GM19452 (cell line): ENCODE measurements around the gene TACC2.

Experiments used
- ATAC-seq: cut with Tn5 transposase; IDR thresholded peaks from one replicate; pipeline ENCODE4 v1.9.1; 2021; ENCODE audit not compliant: unreplicated experiment

The TACC2 gene

DNA sequence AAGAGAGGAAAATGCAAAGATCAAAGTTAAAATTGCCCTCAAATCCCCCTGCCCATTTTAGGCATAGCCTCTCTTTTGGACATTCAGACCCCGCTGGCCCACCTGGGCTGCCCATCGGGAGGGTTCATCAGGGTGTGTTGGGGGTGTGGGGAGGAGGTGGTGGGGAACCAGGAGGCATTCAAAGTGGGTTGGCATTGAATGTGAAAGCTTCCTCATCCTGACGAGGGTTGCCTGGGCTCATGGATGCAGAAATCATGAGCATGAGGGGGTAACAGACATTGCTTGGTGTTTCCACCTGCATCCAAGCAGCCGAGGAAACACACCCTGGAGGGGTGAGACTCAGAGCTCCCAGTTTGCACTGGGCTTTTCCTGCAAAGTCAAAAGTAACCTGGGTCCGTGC is 302.8 kb downstream of the TACC2 start:
- no peak for ATAC-seq

DNA sequence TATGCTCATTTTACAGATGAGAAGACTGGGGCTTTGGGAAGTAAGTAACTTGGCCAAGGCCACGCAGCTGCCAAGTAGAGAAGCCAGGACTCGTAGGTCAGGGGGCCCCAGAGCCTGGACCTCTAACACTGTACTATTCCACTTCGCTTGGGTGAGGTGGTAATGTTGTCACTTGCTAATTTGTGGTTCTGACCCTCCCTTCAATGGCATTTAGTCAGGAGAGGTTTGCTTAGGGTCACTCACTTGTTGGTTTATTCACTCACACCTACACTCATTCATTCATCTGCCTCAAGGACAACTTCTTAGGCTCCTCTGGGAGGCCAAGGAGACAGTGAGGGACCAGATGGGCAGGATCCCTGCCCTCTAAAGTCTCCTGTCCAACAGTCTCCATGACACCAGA is 303.4 kb downstream of the TACC2 start:
- ATAC-seq, result no peak

- ATAC-seq, result no peak
Measured at GRCh38 chr10:122293156-122293960, 304.4 kb downstream of the TACC2 start.

GRCh38 chr10:122293961-122294380 is 305.0 kb downstream of the TACC2 start:
- ATAC-seq, result no peak

DNA sequence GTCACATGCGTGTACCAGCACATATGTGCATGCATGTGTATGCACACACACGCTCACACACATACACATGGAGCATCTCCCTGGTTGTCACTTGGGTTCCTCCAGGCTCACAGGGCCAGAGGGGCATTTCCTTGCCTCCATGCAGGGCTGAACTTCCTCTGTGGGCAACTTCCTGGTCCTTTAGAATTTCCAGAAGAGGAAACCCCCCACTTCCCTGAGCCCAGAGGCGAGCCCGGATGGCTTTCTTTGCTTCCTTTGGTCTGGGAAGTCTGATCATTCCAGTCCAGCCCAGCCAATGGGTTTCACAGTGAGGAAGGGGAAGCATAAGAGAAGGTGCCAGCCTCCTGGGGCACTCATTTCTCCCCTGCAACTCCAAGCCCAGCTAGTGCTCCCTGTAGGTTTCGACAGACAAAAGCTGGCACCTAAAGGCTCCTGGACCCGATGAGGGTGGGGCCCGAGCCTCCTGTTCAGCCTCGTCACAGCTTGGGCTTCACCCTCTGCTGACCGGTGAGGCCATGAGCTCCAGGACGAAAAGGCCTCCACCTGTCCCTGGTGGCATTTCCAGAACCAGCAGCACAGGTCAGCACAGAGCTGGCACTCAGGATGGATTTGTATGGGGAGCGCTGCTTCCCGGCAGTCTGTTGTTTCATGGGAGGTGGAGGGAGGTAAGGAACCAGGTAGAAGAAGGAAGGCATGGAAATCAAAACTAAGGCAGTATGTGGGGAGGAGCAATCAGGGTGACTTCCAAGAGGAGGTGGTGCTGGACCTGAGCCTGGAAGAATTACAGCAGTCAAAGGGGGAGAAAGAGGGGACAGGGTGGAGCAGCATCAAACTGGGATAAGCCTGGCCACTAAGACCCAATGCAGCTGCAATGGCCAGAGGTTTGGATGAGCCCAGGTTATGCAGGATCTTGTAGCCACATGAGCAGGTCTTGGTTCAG is 305.8 kb downstream of the TACC2 start:
- ATAC-seq, result no peak

GRCh38 chr10:122295451-122295809 is 306.5 kb downstream of the TACC2 start:
- no peak for ATAC-seq

GRCh38 chr10:122296363-122297120 is 307.6 kb downstream of the TACC2 start:
- ATAC-seq, result no peak

GRCh38 chr10:122297583-122297982 is 308.6 kb downstream of the TACC2 start:
- ATAC-seq, result no peak

DNA sequence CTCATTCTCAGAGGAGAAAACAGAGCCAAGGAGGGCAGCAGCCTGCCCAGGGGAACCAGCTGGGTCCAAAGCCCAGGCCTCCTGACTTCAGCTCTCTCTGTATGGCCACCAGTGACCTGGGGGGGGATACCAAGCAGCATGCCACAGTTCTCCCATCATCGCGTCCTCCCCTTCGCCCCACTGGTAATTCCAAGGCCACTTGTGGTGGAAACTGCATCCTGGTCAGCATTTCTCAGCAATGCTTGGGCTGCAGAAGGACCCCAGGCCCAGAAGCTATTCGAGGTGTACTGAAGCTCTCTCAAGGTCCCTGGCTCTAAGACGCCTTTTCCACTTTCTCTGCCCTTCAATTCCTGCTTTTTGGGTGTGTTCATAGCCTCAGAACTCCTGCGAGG is 309.2 kb downstream of the TACC2 start:
- ATAC-seq, result no peak

DNA sequence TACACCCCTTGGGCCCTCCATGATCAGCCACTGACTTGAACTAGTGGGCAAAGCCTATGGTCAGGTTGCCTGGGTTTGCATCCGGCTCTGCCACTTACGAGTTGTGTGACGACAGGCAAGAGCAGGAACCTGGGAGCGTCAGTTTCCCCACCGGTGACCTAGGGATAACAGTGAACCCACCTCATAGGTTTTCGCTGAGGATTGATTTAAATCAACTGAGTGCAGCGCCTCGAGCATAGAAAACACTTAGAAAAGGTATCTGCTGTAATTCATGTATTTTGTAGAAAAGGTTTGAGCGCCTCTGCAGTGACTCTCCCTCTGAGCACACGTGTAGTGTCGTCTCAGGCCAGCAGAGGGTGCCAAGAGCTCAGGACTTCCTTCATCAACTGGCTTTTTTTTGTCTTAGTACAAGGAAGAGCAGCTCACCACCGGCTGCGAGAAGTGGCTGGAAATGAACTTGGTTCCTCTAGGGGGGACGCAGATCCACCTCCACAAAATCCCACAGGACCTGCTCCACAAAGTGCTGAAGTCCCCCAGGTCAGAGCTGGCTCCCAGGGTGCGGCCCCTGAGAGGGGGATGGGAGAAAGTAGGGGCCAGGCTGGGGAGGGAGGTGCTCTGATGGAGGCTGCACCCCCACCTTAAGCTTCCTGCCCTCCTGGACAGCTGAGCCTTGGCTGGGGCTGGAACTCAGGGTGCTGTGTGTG is 309.8 kb downstream of the TACC2 start:
- peak; percentile 72 for ATAC-seq

- no peak for ATAC-seq
Measured at GRCh38 chr10:122299423-122300075, 310.6 kb downstream of the TACC2 start.

DNA sequence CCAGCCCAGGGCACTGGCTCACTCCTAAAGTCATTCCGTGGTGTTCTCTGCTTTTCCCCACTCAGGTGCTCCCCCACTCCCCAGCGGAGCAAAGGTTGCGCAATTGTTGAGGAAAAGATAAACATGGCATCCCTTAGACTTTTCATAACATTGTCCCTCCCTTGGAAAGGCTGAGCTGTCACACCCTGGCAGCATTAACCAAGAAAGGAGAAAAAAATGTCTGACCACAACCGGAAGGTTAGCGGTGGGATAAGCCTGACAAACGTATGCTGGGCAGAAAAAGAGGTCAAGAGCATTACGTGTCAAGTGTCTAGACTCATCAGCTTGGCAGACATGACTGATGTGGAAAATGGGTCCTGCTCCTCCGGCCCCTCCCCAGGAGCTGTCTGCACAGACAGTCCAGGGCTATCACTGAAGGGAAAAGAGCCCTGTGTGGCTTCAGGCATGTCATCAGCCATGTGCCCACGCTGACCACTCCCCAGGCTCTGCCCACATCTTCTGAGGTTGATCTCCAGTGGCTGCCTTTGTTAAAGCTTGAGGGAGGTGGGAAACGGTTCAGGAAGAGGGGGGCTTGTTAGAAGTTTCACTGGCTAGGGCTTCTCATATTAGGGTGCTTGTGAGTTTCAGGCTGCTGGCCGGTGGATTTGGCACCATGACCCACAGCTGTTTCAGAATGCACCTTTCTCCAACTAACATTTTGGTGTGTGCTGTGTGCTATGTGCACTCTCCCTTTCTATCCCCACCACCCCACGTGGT is 312.3 kb downstream of the TACC2 start:
- ATAC-seq, result no peak

DNA sequence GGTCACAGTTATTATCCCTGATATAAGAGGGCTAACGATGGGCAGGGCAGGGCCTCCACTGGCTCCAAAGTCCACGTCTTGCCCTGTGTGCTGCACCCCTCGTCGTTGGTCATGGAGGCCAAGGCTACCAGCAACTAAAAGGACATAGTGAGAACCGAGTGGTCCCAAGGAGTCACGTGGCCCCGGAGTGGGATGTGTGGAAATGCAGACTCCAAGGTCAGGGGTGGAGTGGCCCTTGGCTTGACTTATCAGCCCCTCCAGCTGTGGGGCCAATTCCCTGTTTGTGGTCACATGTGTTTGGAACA is 312.8 kb downstream of the TACC2 start:
- no peak for ATAC-seq

GRCh38 chr10:122302315-122302714 is 313.4 kb downstream of the TACC2 start:
- no peak for ATAC-seq

DNA sequence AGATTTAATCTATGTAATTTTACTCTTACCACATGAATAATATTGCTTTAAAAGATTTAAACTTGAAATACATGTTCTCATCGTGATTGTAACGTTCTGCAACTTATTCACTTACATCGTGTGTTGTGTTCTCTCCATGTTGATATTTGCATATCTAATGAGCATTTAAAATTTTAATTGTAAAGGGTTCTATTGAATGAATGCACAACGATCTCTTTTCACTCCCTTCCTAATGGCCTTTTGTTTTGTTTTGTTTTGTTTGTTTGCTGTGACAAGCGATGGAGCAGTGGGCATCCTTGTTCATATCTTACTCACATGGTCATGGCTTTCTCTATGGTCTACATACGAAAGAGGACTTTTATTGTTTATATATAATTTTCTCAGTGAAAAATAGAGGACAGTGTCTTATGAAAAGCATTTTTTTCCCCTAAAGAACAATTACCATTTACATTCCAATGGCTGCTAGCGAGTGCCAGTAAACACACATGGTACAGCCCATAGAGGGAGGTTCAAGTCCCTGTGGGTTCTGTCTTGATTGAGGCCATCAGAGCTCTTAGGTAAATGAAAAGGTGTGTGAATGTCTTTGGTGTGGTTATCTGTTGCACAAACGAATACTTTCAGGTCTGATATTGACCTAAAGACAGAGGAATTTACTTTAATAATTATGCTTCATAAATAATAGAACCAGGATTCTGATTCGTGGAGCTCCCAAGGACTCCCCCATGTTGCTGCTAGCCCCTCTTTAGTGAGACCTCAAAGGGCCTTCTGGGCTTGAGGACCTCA is 314.5 kb downstream of the TACC2 start:
- ATAC-seq, result no peak
